Loucy (cell line): Measurements from ENCODE around the gene CC2D1B.

Experiments used
- H2AFZ ChIP-seq: fragments of 200-600 bp; sonication (generic); 2 replicates; pipeline ENCODE4 v1.6.0; 2016; ENCODE audit warnings: antibody characterized with exemption, mild to moderate bottlenecking, low read length, moderate library complexity
- H3F3A ChIP-seq: fragments of 200-600 bp; 2 replicates; pipeline ENCODE4 v1.6.0; 2016; ENCODE audit warnings: antibody characterized with exemption, low read depth, mild to moderate bottlenecking
- H3K27me3 ChIP-seq: fragments of 200-600 bp; sonication (generic); 2 replicates; pipeline ENCODE4 v1.6.1; 2014; ENCODE audit warnings: low read length, mild to moderate bottlenecking; ENCODE audit not compliant: insufficient read depth, poor library complexity, severe bottlenecking
- H3K36me3 ChIP-seq: fragments of 200-600 bp; sonication (generic); 2 replicates; pipeline ENCODE4 v1.6.1; 2016; ENCODE audit warnings: low read length; ENCODE audit not compliant: insufficient read depth
- H3K4me1 ChIP-seq: fragments of 200-600 bp; sonication (generic); 2 replicates; pipeline ENCODE4 v1.5.1; 2014; ENCODE audit warnings: low read length, mild to moderate bottlenecking; ENCODE audit not compliant: insufficient read depth, poor library complexity, severe bottlenecking
- H3K4me2 ChIP-seq: fragments of 200-600 bp; sonication (generic); 2 replicates; pipeline ENCODE4 v1.6.0; 2014; ENCODE audit warnings: antibody characterized with exemption, low read length, low read depth, mild to moderate bottlenecking; ENCODE audit not compliant: poor library complexity, severe bottlenecking
- H3K4me3 ChIP-seq: fragments of 200-600 bp; sonication (generic); 2 replicates; pipeline ENCODE4 v1.5.1; 2014; ENCODE audit warnings: low read length, mild to moderate bottlenecking, mixed read lengths; ENCODE audit not compliant: poor library complexity, severe bottlenecking
- H3K79me2 ChIP-seq: fragments of 200-600 bp; sonication (generic); 2 replicates; pipeline ENCODE4 v1.6.1; 2014; ENCODE audit warnings: low read length; ENCODE audit not compliant: insufficient read depth
- H3K9ac ChIP-seq: fragments of 200-600 bp; sonication (generic); 2 replicates; pipeline ENCODE4 v1.6.0; 2014; ENCODE audit warnings: mild to moderate bottlenecking, low read depth, low read length, moderate library complexity; ENCODE audit not compliant: poor library complexity, severe bottlenecking
- H3K9me2 ChIP-seq: fragments of 200-600 bp; sonication (generic); replicated peaks from 2 replicates; pipeline ENCODE4 v1.6.1; 2016; ENCODE audit warnings: low read depth, low read length, mixed read lengths
- H3K9me3 ChIP-seq: fragments of 200-600 bp; sonication (generic); 2 replicates; pipeline ENCODE4 v1.6.1; 2014; ENCODE audit warnings: mild to moderate bottlenecking, antibody characterized with exemption, low read length, low read depth; ENCODE audit not compliant: insufficient read depth
- H4K20me1 ChIP-seq: fragments of 200-600 bp; sonication (generic); 2 replicates; pipeline ENCODE4 v1.6.0; 2014; ENCODE audit warnings: antibody characterized with exemption, low read length, mild to moderate bottlenecking; ENCODE audit not compliant: insufficient read depth, poor library complexity, severe bottlenecking
- EZH2phosphoT487 ChIP-seq: fragments of 200-600 bp; IDR thresholded peaks from 2 replicates; pipeline ENCODE4 v1.6.1; 2018; ENCODE audit warnings: antibody characterized with exemption, mild to moderate bottlenecking, moderate library complexity, borderline replicate concordance
- TF ChIP-seq, protein P1 (sequence below): fragments of 200-600 bp; sonication (generic); conservative IDR thresholded peaks from 2 replicates; pipeline ENCODE4 v1.5.1; 2014; ENCODE audit warnings: mild to moderate bottlenecking, antibody characterized with exemption, low read length

CC2D1B gene

GRCh38 chr1:52365071-52365745 lies 797 bp downstream of the CC2D1B start:
- peak overlapping the region; percentile 83 for H3K9ac ChIP-seq
- H3K79me2 ChIP-seq, result peaks cover 36% of the 10 kb centered on the region
- peaks cover 18% of the 10 kb centered on the region for H4K20me1 ChIP-seq
- TF ChIP-seq, protein P1, sequence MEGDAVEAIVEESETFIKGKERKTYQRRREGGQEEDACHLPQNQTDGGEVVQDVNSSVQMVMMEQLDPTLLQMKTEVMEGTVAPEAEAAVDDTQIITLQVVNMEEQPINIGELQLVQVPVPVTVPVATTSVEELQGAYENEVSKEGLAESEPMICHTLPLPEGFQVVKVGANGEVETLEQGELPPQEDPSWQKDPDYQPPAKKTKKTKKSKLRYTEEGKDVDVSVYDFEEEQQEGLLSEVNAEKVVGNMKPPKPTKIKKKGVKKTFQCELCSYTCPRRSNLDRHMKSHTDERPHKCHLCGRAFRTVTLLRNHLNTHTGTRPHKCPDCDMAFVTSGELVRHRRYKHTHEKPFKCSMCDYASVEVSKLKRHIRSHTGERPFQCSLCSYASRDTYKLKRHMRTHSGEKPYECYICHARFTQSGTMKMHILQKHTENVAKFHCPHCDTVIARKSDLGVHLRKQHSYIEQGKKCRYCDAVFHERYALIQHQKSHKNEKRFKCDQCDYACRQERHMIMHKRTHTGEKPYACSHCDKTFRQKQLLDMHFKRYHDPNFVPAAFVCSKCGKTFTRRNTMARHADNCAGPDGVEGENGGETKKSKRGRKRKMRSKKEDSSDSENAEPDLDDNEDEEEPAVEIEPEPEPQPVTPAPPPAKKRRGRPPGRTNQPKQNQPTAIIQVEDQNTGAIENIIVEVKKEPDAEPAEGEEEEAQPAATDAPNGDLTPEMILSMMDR, result no peak
- TF ChIP-seq EZH2phosphoT487, result no peak
- peaks cover 15% of the 10 kb centered on the region; the same call in 1 of the 2 replicates for H3K36me3 ChIP-seq
- H2AFZ ChIP-seq, result peak overlapping the region; percentile 93
- H3F3A ChIP-seq, result peaks cover 5% of the 10 kb centered on the region; the same call in 1 of the 2 replicates
- H3K9me3 ChIP-seq, result no peaks in the 10 kb centered on the region
- H3K4me1 ChIP-seq, result peaks cover 30% of the 10 kb centered on the region
- H3K4me3 ChIP-seq, result peak overlapping the region; percentile 86
- peak overlapping the region; percentile 90 for H3K4me2 ChIP-seq
- no peaks in the 10 kb centered on the region for H3K27me3 ChIP-seq
- no peaks in the 10 kb centered on the region for H3K9me2 ChIP-seq

GRCh38 chr1:52364235-52364839 lies 1.7 kb downstream of the CC2D1B start:
- Histone ChIP-seq H3K4me1 (peaks cover 30% of the 10 kb centered on the region), H4K20me1 (peaks cover 18% of the 10 kb centered on the region), H3K27me3 (no peaks in the 10 kb centered on the region), H2AFZ (no peak overlapping the region), H3K9me3 (no peaks in the 10 kb centered on the region), H3K9ac (peak overlapping the region; percentile 83), H3K79me2 (peaks cover 36% of the 10 kb centered on the region), H3K36me3 (peaks cover 24% of the 10 kb centered on the region; the same call in 1 of the 2 replicates), H3F3A (peaks cover 5% of the 10 kb centered on the region; the same call in 1 of the 2 replicates), H3K4me3 (peak overlapping the region; percentile 86), H3K4me2 (peak overlapping the region; percentile 90), H3K9me2 (no peaks in the 10 kb centered on the region)
- TF ChIP-seq, protein P1, result peak; percentile 59
- no peak for TF ChIP-seq EZH2phosphoT487

GRCh38 chr1:52360595-52360968 lies 5.4 kb downstream of the CC2D1B start:
- peaks cover 35% of the 10 kb centered on the region for H3K79me2 ChIP-seq
- no peaks in the 10 kb centered on the region for H3K27me3 ChIP-seq
- H3K9ac ChIP-seq, result no peak overlapping the region
- no peak overlapping the region for H3K4me3 ChIP-seq
- TF ChIP-seq, protein P1, result no peak
- no peak for TF ChIP-seq EZH2phosphoT487
- H3K4me2 ChIP-seq, result no peak overlapping the region
- H3K36me3 ChIP-seq, result peaks cover 61% of the 10 kb centered on the region; the same call in 1 of the 2 replicates
- H2AFZ ChIP-seq, result no peak overlapping the region
- H3F3A ChIP-seq, result no peaks in the 10 kb centered on the region
- H4K20me1 ChIP-seq, result peaks cover 18% of the 10 kb centered on the region
- no peaks in the 10 kb centered on the region for H3K9me3 ChIP-seq
- peaks cover 22% of the 10 kb centered on the region for H3K4me1 ChIP-seq
- no peaks in the 10 kb centered on the region for H3K9me2 ChIP-seq
